ENCODE data around the gene RRP7A.
"Not testable (repeated sequence)": the region's sequence is repeated elsewhere in the genome, so short reads cannot be mapped to it uniquely, and the experiment has no call there.

Gene RRP7A

DNA sequence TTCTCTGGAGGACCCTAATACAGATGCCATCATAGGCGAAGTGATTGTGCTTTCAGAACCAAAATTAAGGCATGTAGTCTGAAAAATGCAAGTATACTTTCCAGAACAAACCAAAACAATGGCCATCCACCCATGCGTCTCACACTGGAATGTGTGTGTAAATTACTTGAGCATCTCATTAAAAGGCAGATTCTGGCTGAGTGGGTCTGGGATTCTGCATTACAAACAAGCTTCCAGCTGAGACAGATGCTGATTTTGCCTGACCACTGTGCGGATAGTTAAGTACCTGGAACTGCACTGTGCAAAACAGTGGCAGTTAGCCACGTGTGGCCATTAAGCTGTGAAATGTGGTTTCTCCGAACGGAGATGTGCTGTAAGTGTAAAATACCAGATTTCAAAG is 26.2 kb downstream of the RRP7A start:
- DNase-seq, result no peak

DNA sequence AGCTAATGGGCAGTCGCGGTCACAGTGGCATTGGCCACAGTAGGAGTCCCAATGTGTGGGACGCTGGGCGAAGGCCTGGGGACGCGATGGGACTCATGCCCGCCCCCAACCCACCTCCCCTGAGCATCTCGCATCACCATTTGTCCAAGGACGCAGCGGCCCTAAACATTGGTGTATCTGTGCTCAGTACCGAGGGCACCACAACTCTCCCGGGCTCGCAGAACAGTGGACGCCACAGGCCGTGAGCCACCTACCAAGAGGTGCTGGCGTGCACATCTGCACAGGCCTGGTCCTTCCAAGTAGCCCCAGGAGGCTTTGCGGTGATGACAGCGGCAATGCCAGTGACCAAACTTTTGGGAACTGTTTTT is 27.3 kb downstream of the RRP7A start:
- no peak for DNase-seq

DNA sequence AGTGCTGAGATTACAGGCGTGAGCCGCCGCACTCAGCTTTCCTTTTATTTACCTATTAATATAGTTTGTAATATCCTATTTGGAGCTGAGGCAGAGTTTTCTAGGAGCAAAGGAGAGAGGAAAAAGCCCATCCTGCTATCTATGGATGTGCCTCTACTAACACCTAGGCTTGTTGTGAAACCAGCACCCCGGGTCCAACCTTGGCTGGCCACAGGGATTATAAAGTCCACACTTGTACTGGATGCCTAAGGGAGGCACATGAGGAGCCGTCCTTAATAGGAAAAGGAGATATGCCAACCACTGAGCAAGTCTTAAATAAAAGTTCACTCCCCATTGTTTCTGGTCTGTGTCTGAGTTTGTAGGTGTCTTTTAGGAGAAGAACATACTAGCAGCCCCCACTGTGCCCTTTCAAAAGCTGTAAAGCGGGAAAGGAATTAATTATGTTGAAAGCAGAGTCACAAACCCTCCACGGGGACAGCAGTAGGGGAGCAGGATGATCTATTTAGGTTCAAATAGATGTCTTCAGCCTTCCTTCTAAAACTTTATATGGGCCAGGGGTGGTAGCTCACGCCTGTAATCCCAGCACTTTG is 29.3 kb downstream of the RRP7A start:
- no peak for DNase-seq

DNA sequence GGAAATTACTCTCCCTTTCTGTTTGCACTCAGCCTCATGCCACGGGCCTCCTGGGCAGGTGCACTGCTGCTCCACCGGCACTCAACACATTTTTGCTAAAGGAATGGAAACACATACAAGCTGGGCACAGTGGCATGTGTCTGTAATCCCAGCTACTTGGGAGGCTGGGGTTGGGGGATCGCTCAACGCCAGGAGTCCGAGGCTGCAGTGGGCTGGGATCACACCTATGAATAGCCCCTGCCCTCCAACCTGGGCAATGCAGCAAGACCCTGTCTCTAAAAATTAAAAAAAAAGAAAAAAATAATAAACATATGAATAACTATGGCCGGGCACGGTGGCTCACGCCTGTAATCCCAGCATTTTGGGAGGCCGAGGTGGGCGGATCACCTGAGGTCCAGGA is 30.6 kb downstream of the RRP7A start:
- no peak for DNase-seq

DNA sequence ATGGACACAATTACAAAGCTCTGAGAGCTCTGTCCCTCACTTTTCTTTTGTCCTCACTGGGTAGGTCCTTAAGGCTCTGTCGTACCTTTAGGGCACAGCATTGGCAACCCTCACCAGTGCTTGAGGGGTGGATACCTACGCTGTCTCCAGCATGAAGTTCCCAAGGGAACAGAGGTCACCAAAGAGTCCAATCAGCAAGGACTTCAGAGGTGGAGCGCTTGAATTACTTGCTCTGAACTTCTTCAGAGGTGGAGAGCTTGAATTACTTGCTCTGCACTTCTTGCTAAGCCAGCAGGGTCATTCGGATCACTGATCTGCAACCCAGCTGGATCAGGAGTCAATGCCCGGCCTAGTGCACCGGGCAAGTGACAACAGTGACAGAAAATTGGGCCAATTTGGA is 35.1 kb downstream of the RRP7A start:
- DNase-seq, result no peak

DNA sequence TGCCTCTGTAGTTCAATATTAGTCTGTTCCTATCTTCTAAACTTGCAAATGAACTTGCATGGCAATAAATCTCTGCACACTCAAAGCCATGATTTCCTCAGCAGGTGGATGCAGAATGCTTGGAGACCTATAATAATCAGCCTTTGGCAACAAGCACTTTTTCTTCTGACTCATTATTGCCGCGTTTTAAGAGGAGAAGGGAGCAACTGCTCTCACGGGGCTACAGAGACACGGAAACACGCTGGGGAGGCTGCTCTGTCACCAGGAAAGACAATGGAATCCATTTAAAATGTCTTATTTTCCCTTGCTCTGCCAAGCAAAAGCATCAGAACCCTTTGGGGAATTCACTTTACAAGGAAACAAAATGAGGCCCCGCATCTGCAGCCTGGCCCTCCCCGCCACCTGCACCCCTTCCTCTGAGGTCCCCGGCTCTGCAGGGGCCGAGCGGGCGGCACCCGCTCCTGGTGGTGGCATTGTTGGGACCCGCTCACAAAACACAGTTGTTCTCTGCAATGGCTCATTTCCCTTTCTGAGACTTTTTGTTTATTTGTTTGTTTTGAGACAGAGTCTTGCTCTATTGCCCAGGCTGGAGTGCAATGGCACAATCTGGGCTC is 35.9 kb downstream of the RRP7A start:
- DNase-seq, result not testable (repeated sequence)

DNA sequence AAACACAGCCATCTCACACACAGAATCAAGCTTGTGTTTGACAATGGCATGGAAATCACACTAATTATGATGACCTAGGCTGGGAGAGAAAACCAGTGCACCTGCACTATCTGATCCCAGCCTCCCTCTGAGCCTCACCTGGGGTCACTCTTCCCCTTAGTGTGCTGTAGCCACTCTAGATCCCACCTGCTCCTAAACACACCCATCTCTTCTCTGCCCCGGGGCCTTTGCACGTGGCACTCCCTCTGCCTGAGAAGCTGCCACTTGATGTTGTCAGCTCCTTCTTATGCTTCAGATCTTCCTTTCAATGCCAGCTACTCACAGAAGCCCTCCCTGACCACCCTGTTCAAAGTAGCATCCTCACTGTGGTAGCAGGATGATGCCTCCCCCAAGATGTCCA is 44.5 kb downstream of the RRP7A start:
- DNase-seq, result no peak

DNA sequence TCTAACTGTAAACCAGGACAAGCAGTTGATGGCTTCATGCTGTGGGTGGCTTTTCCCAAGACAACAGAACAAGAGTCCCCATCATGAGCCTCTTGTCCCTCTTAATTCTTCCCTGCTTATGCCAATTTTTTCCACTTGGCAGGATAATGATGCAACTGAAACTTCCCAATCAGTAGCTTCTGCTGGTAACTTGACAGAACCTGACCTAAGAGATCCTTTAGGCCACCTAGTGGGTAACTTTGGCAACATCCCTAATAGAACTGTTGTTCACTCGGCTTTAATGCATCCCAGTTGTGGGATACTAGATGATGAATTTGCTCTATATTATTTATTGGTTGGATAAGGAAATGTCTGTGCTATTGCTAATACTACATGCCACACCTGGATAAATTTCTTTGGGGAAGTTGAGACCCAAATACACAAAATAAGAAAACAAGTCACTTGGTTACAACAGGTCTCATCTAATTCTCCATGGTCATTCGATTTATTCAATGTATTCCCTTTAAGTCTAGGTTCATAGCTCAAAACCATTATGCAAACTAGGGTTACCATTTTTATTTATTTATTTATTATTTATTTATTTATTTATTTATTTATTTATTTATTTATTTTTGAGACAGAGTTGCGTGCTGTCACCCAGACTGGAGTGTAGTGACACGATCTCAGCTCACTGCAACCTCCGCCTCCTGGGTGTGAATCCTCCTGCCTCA is 46.0 kb downstream of the RRP7A start:
- DNase-seq, result no peak

DNA sequence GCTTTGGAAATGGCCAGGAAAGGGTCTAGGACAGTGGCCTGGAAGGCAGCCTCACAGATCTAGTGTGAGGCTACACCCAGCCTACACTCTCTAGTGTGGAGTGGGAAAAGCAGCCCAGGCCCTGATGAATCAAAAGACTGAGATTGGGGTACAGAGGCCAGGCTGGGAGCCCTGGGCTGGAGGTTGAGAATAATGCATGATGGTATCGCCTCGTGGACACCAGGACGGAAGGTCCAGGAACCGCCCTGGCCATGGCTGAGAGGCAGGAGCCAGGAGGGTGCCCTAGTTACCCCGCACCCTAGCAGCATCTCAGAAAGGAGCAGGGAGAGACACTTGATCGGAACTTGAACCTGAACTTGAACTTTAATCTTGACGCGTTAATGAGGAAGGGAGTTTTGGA is 46.9 kb downstream of the RRP7A start:
- DNase-seq, result no peak

DNA sequence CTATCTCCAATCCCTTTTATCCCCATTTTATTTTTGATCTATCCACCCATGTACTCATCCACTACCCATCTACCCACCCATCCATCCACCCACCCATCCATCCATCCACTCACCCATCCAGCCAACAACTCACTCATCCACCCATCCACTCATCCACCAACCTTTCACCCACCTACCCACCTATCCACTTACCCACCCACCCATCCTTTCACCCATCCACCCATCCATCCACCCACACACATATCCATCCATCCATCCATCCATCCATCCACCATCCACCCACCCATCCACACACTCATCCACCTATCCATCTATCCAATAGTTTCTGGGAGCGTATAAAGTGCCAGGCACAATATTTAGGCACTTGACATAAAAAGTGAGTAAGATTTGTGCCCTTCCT is 48.2 kb downstream of the RRP7A start:
- DNase-seq, result no peak

DNA sequence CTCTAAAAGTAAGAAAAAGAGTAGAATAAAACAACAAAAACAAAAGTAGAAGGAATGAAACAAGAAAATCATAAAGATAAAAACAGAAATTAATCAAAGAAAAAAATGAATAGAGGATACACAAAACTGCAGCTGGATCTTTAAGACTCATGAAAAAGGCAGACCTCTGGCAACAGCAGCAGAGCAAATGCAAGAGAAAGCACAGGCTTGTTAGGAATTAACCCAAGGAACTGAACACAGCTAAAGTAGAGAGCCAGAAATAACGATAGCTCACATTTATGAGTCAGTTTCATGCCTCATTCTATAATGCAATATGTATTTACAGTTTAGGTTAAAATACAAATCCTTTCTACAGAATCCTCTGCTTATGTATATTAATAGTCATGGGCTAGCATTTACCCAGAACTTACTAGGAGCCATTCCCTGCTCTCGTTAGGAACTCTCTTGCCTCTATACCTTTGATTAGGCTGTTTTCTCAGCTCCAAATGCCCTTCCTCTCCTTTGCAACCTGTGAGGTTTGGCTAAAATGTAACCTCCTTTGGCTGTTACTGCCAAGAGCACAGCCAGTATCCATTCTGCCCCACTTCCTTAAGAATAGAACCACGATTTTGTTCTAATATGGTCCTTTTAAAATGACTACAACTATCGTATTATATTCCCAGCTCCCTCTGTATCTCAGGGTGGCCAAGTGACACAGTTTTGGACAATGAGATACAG is 49.1 kb downstream of the RRP7A start:
- DNase-seq, result no peak

DNA sequence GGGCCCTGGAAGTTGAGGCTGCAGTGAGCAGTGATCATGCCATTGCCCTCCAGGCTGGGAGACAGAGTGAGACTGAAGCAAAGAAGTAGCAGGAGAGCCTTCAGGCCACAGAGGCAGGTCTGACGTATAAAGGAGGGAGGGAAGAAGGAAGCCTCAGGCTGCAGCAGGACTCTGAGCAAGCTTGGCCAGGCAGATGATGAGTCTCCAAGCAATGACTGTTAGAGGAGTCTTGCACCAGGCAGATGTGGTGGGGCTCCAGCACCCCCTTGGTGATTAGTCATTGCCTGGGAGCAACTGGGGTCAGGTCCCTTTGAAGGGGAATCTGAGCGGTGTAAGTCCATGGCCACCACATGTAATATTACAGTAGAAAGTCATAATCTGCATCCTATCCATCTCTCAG is 50.8 kb downstream of the RRP7A start:
- DNase-seq, result no peak

DNA sequence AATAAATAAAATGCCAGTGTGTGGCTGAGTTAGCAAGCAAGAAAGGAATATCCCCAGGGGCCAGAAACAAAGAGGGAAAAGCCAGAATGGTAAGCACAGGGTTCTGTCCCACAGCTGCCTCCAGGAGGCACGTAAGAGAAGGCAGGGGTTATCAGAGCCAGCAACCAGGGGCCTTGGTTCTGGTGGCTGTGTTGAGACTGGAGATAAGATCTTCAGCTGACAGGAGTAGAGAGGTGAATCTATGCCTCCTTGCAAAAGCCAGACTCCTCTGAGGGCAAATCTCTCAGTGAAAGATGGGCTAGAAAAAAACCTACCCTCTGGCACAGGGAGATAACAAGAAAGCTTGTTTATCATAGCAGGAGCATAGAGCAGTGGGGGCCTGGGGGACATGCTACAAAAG is 57.6 kb downstream of the RRP7A start:
- DNase-seq, result no peak

DNA sequence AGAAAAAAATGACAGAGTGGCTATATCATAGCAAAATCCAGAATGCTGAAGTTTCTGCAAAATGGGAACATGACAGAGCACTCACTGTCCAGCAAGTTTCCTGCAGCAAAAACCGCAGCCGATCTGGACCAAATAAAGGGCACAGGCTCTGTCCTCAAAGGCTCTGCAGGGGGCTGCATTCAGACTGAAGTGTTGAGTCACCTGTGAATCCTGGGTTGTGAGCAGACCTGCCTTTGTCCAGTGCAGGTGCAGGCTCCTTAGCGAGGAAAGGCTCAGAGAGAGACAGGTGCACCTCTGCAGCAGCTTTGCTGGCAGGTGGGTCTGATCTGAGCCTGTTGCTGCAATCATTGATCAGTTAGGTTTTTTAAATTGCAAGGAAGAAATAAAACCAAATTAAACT is 58.1 kb downstream of the RRP7A start:
- no peak for DNase-seq

Data from activated CD4-positive, alpha-beta T cell treated with anti-CD3 and anti-CD28 coated beads for 48 hours (primary cell).